ENCODE measurements around the gene SGCD.

SGCD gene

DNA sequence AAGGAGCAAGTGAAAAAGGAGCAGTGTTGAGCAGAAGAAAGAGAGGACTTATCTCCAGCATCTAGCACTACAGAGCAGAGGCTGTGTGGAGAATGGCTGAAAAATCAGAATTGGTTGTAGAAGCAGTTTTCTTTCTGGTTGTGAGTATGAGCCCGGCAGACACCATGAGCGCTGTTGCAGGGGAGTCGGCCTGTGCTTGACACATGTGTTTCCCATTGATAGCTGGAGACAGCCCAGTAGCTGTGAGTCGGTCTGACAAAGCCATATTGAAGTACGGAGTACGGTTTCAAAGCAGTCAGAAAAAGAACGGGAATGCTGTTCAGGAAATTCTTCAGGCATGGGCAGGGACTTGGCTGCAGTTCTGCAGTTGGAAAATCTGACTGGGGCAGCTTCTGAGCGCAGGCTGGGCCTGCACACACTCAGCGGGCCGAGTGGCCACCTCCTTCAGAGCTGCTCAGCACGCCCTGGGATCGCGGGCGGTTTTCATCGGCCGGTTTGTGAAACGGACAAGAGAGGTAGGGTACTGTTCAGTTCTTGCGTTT lies at the start of gene SGCD:
TSS of gene SGCD (plus strand) at position 447 of the 542 bp plus-strand sequence.
- DNase-seq = no peak

GRCh38 chr5:156277290-156277689 lies 49.7 kb upstream of the SGCD start:
- DNase-seq = no peak

- DNase-seq = no peak
These were observed 31.5 kb upstream of the SGCD start for GRCh38 chr5:156295431-156295830.

DNA sequence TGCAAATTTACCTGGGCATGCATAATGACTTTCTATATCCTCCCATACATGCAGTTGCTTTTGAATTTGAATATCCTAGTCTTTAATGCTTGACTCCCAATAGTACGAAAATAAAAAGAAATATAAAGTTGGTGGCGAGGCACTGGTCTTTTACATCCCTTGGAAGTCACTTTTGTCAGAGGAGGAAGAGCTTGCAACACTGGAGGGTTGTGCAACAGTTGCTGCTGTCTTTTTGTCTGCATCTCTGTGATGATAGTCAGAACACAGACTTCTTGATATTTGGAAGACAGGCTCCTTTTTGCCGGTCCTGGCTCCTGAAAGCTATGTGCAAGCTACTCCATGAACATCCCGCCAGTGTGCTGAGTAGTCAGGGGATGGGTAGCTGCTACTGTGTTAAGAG lies 16.8 kb upstream of the SGCD start:
- no peak for DNase-seq

GRCh38 chr5:156312897-156313694 lies 13.9 kb upstream of the SGCD start:
- no peak for DNase-seq

GRCh38 chr5:156314416-156314815 lies 12.5 kb upstream of the SGCD start:
- no peak for DNase-seq

DNA sequence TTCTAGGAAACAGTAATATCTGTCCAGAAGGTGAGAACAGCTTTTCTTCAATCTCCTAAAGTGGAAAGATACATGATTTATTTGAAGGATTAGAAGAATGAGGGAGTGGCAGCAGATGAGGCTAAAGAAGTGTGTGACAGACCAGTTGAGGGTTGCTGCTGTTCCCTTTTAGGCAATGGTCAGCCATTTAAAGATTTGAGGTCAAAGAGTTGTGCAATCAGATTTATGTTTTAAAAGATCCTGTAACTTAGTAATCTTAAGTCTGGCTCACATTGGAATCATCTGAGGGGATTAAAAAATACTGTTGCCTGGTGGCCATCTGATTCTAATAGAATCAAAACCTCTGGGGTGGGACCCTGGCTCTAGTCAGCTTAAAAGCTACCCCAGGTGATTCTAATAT lies 4.3 kb upstream of the SGCD start:
- DNase-seq = no peak

- no peak for DNase-seq
These were observed 332 bp downstream of the SGCD start for GRCh38 chr5:156327296-156327695.

GRCh38 chr5:156328161-156328560 lies 1.2 kb downstream of the SGCD start:
- DNase-seq = no peak

GRCh38 chr5:156328766-156329165 lies 1.8 kb downstream of the SGCD start:
- DNase-seq = no peak

DNA sequence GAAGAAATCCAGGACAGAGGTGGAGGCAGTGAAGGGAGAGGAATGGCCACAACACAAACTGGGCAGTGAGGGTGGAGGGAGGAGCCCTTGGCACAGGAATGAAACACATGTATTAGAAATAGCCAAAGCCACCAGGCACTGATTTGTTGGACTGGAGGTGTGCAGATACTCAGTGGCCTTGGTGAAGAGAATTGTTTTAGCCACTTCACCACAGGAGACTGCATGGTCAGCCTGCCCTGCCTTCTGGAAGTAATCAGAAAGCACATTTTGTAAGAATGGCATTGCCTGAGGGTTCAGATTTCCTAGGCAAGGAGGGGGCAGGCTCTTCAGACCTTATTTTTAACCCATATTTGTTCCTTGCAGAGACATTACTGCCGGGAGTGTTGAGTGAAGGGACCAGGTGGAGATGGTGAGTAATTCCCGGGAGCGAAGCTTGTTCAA lies 2.2 kb downstream of the SGCD start:
- DNase-seq = no peak

DNA sequence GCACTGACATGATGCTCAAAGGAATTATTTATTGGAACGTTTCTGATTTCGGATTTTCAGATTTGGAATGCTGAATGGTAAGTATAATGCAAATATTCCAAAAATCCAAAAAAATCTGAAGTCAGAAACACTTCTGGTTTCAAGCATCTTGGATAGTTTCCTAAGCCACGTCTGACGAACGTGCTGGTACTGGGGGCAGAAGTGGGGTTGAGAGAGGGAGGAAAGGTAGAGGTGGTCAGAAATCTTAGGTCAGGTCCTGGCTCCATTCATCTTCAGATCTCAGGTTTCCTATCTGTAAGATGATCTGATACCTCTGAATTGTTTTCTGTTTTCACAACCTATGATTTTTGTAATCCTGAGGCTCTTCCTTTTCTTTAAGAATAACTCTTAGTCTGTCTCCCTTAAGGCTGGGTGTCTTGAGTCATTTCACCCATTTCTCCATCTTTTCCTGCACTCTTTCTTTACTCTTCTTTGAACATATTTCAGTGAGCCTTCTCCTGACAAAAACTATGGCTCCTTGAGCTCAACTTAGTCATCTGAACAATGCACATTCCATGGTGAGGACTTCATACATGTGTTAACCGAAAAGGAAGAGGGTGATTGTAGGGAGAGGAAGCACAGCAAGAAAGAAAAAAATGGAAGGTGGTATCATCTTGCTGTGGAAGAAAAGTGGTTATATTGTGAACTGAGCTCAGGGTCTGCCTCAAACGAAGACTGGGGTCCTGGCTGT lies 3.3 kb downstream of the SGCD start:
- no peak for DNase-seq

GRCh38 chr5:156331181-156331580 lies 4.2 kb downstream of the SGCD start:
- no peak for DNase-seq

DNA sequence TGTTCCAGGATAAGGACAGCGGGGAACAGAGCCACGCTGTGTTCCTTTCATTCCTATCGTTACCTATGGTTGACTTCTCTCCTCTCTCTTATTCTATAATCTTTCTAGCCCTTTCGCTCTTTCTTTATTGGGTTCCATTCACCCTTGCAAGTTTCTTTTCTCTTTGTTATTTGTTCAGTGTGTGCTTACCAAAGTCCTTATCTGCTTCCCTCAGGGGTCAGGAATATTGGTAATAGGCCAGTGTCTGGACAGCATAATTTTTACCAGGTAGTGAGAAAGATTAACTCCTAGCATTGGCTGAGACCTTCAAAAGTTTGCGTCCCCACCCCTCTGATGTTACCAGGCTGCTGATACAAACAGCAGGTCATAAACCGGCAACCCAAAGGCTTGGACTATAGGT lies 4.9 kb downstream of the SGCD start:
- DNase-seq = no peak

GRCh38 chr5:156332245-156332644 lies 5.3 kb downstream of the SGCD start:
- no peak for DNase-seq

DNA sequence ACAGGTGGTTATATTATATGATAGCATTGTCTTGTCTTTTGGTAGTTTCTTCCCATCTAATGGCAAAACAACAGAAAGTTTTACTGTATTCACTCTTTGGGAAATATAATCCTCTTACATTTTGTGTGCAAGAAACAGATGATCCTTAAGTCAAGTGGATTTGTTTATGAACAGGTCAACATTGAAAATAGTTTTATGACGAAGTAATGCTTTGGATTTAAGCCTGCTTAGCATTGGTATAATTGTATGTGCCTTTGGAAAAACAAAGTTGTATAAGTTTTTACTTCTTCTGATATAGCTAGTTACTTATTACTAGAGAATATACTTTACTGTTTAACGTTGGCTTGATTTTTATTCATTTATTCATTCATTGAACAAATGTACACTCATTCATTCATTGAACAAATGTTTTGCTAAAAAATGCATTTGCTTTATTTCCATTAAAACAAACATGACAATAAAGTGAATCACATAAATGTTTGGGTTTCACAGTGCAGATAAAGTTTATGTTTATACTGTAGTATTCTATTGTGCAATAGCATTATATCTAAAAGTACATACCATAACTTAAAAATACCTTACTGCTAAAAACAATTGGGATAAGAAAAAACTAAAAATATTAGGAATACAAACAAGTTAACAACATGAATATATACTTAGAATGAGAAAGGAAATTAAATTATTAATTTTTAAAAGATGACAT lies 12.3 kb downstream of the SGCD start:
- DNase-seq = no peak

DNA sequence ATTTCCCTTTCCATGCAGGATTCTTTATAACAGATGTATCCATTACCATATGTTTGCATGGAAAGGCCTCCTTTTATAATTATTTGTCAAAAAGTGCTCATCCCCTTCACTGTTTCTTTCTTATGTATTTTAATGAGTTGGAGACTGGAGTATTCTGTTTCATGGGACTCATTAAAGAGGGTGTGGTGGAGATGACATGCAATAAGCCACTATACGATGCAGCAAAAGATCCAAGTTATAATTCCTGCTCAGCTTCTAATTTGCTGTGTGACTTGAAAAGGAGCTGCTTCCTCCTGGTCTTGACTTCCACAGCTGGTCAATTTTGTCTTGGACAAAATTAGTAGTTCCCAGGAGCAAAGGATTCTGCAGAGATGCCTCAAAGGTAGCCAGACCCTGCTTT lies 13.9 kb downstream of the SGCD start:
- DNase-seq = no peak

DNA sequence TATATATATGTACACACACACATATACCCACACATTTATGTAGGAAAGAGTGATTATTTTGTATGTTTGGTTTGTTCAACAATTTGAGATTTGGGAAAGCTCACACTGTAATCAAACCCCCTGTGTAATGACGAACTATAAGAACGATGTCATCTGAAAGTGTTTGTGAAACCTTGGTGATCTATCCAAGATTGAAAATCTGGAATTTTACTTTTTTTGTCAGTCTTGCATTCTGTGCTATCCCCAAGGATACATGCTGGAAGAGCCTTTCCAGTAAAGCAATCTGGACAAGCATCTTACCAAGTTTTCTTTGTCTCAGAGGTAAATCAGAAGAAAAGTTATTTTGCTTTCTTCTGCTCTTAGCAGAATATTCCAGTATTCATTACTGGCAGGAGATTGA lies 23.3 kb downstream of the SGCD start:
- no peak for DNase-seq

DNA sequence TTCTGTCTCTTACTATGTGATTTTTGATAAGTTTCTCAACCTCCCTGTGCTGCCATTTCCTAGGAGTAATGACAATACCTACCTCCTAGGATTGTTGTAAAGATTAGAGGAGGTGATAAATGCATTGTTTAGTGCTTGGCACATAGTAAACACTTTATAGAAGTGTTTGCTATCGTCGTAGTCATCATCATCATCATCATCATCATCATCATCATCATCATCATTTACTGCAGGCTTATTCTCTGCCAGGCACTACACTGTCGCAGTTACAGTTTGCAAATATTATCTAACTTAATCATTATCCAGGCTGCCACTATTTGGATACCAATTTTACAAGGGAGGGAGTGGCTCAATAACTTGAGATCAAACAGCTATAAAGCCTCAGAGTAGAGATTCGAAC lies 24.5 kb downstream of the SGCD start:
- no peak for DNase-seq

DNA sequence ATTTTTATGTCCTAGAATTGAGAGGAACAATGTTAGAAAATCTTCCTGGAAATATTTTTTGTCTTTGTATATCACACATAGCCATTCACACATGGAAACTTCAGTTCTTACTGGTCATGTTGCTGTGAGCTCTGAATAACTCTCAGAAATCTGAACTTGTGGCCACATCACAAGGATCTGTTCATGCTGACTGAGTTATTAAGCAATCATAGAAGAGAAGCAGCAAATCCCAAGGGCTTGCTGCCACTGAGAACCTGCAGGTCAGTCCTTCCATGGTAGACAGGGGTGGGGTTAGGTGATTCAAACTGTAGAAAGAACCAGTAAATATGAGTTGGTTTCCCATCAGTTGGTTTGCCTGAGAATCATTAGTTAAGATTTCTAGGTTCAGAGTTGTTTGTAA lies 27.6 kb downstream of the SGCD start:
- no peak for DNase-seq

- DNase-seq = no peak
These were observed 29.3 kb downstream of the SGCD start for GRCh38 chr5:156356238-156356637.

DNA sequence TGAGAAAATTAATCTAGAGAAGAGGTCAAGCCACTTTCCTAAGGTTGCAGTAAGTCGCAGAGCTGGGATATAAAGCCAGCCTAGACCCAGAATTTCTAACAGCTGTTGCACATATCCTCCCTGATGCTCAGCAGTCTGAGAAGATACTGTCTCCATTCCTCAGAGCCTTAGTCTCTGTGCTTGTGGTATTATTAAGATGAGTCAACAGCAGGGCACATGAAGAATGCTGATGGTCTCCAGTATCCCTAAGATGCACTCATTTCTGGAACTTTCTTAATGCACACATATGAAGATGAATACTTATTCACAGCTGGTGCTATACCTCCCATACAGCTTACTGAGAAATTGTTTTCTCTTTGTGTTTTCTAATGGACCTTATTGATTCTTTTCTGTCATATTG lies 32.5 kb downstream of the SGCD start:
- no peak for DNase-seq

- DNase-seq = no peak
These were observed 34.6 kb downstream of the SGCD start for GRCh38 chr5:156361436-156362109.
